HTR-8/SVneo (cell line): ENCODE data around the gene BAMBI.
"Not testable (repeated sequence)": the region's sequence is repeated elsewhere in the genome, so short reads cannot be mapped to it uniquely, and the experiment has no call there.

Experiments used
- DNase-seq: peaks from one replicate; pipeline ENCODE4 v3.0.0; 2011; ENCODE audit warnings: low spot score, mixed read lengths; ENCODE audit not compliant: insufficient read length
- FAIRE-seq: peaks from 2 replicates; lab custom pipeline; 2011; peaks lifted over from hg19 to GRCh38; lab: Jason Lieb, UNC

The BAMBI gene, protein sequence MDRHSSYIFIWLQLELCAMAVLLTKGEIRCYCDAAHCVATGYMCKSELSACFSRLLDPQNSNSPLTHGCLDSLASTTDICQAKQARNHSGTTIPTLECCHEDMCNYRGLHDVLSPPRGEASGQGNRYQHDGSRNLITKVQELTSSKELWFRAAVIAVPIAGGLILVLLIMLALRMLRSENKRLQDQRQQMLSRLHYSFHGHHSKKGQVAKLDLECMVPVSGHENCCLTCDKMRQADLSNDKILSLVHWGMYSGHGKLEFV

GRCh38 chr10:28676968-28677887 lies at the start of gene BAMBI:
Gene BAMBI (plus strand): TSS chr10:28677521. CDS start chr10:28677898, 377 bp downstream.
- FAIRE-seq = no peak

GRCh38 chr10:28628184-28628893 lies 49.0 kb upstream of the BAMBI start:
- DNase-seq = peak; percentile 76
- no peak for FAIRE-seq

More at GRCh38 chr10:28676968-28677887, at the start of gene BAMBI:
- peak; percentile 75 for DNase-seq

DNA sequence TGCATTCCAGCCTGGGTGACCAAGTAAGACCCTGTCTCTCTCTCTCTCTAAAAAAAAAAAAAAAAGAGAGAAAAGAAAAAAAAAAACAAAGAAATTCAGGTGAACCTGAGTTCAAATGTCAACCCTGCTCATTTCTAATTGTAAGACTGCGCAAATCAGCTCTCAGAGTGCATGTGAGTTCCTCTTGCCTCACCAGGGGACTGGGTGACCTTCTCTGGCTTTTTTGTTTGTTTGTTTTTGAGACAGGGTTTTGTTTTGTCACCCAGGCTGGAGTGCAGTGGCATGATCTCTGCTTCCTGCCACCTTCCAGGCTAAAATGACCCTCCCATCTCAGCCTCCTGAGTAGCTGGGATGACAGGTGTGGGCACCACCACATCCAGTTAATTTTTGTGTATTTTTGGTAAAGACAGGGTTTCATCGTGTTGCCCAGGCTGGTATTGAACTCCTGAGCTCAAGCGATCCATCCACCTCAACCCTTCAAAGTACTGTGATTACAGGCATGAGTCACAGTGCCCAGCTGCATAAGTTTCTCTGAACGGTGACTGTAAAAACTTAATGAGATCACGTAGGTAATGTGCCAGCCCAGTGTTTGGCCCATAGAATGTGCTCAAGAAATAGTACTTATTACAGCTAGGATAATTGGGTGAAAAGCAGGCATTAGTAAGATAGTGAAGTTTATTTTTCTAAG lies 45.3 kb upstream of the BAMBI start:
- DNase-seq (no peak), FAIRE-seq (no peak)

DNA sequence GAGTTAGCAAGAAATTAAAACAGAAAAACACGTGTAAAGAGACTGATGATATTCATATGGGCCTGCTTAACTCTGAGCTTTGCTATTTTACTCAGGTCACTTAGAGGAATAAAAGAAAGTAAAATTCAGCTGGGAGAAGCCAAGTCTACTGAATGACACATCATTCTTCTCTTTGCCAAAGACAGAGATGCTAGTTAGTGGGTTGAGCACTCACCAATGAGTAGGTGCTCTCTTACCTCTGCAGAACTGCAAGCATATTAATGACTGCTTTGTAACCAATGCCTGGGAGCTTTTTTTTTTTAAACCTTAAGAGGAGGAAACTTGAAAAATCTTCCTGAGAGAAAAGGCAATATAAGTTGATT lies 44.8 kb upstream of the BAMBI start:
- FAIRE-seq = no peak
- DNase-seq = no peak

- no peak for FAIRE-seq
- DNase-seq = no peak
These were observed 43.6 kb upstream of the BAMBI start for GRCh38 chr10:28633750-28634149.

DNA sequence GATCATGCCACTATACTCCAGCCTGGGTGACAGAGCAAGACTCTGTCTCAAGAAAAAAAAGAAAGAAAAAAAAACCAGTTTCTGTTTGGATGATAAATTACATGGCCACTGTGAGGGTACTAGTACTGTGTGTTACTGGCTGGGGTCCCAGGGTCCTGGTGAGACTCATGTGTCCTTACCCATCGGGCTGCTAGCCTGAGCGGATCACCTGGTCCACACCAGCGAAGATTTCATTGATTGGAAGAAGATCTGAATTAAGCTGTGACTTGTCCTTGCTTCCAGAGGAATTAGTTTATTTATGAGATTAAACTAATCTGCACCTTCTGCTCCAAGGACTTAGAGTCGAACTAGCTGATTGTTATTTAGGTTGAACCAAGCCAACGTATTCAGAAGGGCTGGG lies 40.0 kb upstream of the BAMBI start:
- no peak for FAIRE-seq
- DNase-seq = no peak

- FAIRE-seq = no peak
These were observed 38.9 kb upstream of the BAMBI start for GRCh38 chr10:28638392-28638791.

GRCh38 chr10:28640551-28640950 lies 36.8 kb upstream of the BAMBI start:
- FAIRE-seq (no peak), DNase-seq (no peak)

More at GRCh38 chr10:28638392-28638791, 38.9 kb upstream of the BAMBI start:
- no peak for DNase-seq

DNA sequence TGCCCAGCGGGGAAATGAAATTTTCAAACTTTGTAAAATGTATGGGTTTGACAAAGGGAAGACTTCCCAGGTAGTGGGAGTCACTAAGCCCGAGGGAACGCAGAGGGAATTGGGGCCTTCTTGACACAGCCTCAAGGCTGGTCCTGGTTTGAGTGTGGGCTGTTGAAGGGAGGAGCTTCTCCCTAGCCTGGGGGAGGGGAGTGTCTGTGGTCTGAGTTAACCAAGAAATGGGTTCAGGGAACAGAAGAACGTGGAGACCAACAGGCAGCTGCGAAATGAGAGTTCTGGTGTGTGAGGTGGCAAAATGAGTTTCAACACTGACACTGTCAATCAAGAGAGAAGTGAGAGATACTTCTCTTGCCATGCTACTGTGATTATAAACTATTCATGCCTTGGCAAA lies 32.7 kb upstream of the BAMBI start:
- DNase-seq = no peak
- no peak for FAIRE-seq

GRCh38 chr10:28652106-28652505 lies 25.2 kb upstream of the BAMBI start:
- FAIRE-seq (no peak), DNase-seq (no peak)

GRCh38 chr10:28652703-28653102 lies 24.6 kb upstream of the BAMBI start:
- no peak for DNase-seq
- FAIRE-seq = no peak

- DNase-seq, FAIRE-seq: not testable (repeated sequence)
These were observed 18.5 kb upstream of the BAMBI start for GRCh38 chr10:28658824-28659223.

GRCh38 chr10:28661035-28661434 lies 16.3 kb upstream of the BAMBI start:
- DNase-seq (no peak), FAIRE-seq (no peak)

- DNase-seq (peak; percentile 75), FAIRE-seq (no peak)
These were observed 13.5 kb upstream of the BAMBI start for GRCh38 chr10:28663576-28664368.

GRCh38 chr10:28664369-28664740 lies 13.0 kb upstream of the BAMBI start:
- FAIRE-seq = no peak
- DNase-seq = no peak

- FAIRE-seq = no peak
These were observed 10.4 kb upstream of the BAMBI start for GRCh38 chr10:28666751-28667467.

GRCh38 chr10:28668363-28669226 lies 8.7 kb upstream of the BAMBI start:
- FAIRE-seq (no peak), DNase-seq (no peak)

More at GRCh38 chr10:28666751-28667467, 10.4 kb upstream of the BAMBI start:
- no peak for DNase-seq
